GM21717 (cell line): Measurements from ENCODE around the gene CORO1C.

Source experiments
- ATAC-seq: cut with Tn5 transposase; IDR thresholded peaks from one replicate; pipeline ENCODE4 v1.9.1; 2021; ENCODE audit warnings: mild to moderate bottlenecking, moderate library complexity; ENCODE audit not compliant: unreplicated experiment

The CORO1C gene

GRCh38 chr12:108605690-108606406 is 125.5 kb downstream of the CORO1C start:
- ATAC-seq: no peak

DNA sequence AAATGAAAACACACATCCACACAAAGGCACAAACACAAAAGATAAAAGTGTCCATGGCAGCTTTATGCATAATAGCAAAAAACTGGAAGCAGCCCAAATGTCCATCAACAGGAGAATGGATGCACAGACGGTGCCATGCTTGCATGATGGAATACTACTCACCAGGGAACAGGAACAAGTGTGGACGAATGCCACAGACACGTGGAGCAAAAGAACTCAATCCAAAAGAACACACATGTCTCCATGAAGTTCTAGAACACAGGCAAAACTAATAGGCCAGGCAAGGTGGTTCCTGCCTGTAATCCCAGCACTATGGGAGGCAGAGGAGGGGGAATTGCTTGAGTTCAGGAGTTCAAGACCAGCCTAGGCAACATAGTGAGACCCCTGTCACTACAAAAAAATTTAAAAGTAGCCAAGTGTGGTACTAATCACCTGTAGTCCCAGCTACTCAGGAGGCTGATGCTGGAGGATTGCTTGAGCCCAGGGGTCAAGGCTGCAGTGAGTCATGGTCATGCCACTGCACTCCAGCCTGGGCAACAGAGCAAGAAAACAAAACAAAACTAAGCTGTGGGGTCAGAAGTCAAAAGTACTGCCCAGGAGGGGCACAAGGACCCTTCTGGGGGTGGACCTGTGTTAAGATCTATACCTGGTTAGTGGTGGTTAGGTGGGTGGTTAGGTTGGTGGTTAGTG is 126.2 kb downstream of the CORO1C start:
- ATAC-seq: no peak

DNA sequence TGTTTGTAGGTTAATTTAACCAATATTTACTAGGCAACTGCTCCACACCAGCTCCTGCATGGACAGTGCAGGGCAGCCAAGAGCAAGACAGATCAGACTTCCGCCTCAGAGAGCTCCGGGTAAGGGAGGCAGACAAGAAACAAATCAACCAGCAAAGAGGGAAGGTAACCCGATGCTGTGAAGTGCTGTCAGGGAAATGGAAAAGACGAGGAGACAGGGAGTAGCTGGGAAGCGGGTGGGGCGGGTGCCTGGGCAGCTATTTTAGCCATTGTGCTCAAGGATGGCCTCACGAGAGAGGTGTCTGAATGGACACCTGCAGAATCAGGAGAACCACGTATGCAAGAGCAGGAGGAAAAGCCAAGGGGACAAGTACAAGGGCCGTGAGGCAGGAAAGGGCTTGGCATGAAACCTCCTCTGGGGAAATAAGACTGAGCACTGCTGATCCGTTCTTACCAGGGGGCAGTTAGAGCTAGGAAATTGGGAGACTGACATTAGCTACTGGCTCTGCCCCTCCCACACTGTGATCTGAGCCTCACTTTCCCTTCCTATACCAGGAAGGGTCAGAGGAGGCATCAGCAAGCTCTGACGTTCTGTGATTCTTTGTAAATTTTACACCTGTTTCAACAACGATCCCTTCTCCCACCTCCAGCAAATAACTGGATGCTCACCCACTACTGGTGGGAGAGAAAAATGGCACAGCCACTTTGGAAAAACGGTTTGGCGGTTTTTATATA is 126.9 kb downstream of the CORO1C start:
- ATAC-seq: no peak

- no peak for ATAC-seq
Observed at GRCh38 chr12:108603743-108604142, 127.6 kb downstream of the CORO1C start.

- no peak for ATAC-seq
Observed at GRCh38 chr12:108602976-108603704, 128.2 kb downstream of the CORO1C start.

GRCh38 chr12:108602209-108602705 is 129.1 kb downstream of the CORO1C start:
- ATAC-seq: no peak

- ATAC-seq: no peak
Observed at GRCh38 chr12:108600702-108601007, 130.7 kb downstream of the CORO1C start.

DNA sequence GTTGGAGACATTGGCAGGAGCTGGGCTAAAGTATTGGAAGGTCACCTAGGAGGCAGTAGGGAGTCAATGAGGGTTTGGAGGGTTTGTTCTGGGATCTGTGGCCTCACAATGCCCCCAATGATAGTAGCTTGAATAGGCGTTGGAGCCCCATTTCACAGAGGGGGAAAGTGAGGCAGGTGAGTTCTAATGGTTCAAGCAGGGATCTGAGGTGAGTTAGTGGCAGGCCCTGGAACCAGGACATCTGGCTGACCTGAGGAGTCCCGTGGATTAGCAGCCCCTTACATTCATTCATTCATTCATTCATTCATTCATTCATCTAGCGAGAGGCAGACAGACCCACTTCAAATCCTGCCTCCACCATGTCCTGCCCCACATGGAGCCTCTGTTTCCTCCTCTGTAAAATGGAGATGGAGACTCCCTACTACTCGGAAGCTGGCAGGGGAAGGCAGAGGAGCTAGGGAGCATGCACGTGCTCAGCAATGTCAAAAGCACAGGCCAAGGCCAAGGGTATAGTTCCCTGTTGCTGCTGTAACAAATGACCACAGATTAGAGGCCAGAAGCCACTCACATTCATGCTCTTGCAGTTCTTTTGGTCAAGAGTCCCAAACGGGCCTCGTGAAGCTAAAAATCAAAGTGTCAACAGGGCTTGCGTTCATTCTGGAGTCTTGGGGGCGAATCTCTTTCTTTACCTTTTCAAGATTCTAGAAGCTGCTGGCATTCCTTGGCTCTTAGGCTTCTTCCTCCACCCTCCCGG is 131.2 kb downstream of the CORO1C start:
- no peak for ATAC-seq

GRCh38 chr12:108599541-108599940 is 131.8 kb downstream of the CORO1C start:
- no peak for ATAC-seq

GRCh38 chr12:108598553-108599250 is 132.6 kb downstream of the CORO1C start:
- ATAC-seq: no peak

GRCh38 chr12:108597559-108598471 is 133.5 kb downstream of the CORO1C start, which contains the start of gene TMEM119:
TMEM119 (minus strand) TSS chr12:108598084; CDS start chr12:108592383, 5,701 bp downstream.
- ATAC-seq: no peak

DNA sequence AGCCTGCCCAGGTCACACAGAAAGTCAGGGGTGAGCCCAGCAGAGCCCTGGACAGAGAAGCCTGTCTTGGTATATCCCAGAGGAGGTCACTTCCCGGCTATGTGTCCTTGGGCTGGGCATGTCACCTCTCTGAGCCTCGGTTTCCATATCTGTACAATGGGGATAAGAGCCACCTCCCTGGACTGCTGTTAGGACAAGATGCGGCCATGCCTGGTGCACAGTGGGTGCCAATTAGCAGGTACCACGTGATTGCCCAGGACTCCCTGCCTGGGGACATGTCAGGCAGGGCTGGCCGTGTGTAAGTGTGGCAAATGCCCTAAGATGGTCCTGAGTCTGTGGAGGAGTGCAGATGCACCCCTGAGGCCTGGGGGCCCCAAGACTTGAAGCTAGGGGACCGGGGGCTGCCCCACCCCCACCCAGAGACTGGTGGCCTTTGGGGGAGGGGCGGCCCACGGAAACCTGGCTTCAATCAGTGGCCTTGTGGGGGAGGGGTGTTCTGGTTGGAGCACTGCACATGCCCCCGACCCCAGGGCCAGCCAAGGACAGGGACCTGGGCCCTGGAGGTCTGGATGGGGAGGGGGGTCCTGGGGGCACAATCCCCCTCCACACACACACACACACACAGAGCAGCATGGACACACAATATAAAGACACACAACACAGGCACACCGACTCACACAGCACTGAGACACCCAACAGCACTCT is 134.3 kb downstream of the CORO1C start:
- no peak for ATAC-seq

- ATAC-seq: no peak
Observed at GRCh38 chr12:108595711-108596647, 135.3 kb downstream of the CORO1C start.
